Caco-2 (cell line): ENCODE data around the gene UMPS. TPM values are rescaled to one million over a fixed set of nuclear protein-coding genes. Genes with fewer than 3 reads are reported as not detected.

Experiments
- BruUV-seq: library from RNA; stranded (reverse); fragments of 400-500 nt; replicated peaks from 2 replicates; lab custom pipeline; 2021; lab: Mats Ljungman, UMichigan
- CTCF ChIA-PET: fragments of 300-600 bp; sonication (Branson Sonifier 250); formaldehyde crosslinking; loops from one replicate; lab custom pipeline; 2022; ENCODE audit warnings: antibody characterized with exemption; lab: Charles Lee
- POLR2A ChIA-PET: fragments of 300-600 bp; sonication (Branson Sonifier 250); formaldehyde crosslinking; loops from one replicate; lab custom pipeline; 2022; ENCODE audit warnings: antibody characterized with exemption; lab: Charles Lee
- DNase-seq, 2 experiments: peaks; one replicate each; pipeline versions ENCODE4 v3.0.0 to v3.0.0-alpha.2; 2020 to 2022
- H3K27me3 ChIP-seq: replicated peaks from 2 replicates; pipeline ENCODE4 v1.6.0; 2011; ENCODE audit warnings: low read length; ENCODE audit not compliant: control insufficient read depth, insufficient read depth
- H3K36me3 ChIP-seq: 2 replicates; pipeline ENCODE4 v1.5.1; 2011; ENCODE audit warnings: low read length; ENCODE audit not compliant: control insufficient read depth, insufficient read depth
- H3K4me1 ChIP-seq: fragments of 250-450 bp; sonication (Bioruptor Pico); 2 replicates; pipeline ENCODE4 v1.5.1; 2020; ENCODE audit warnings: mild to moderate bottlenecking
- H3K4me3 ChIP-seq: 2 replicates; pipeline ENCODE4 v1.5.1; 2011; ENCODE audit warnings: low read depth, mild to moderate bottlenecking, control low read depth, low read length
- H3K9me3 ChIP-seq: fragments of 250-450 bp; sonication (Bioruptor Pico); 2 replicates; pipeline ENCODE4 v1.5.1; 2020; ENCODE audit warnings: mild to moderate bottlenecking, moderate library complexity
- H3K27ac Mint-ChIP-seq: one replicate; pipeline ENCODE4 v1.8.0; 2022; ENCODE audit warnings: mixed read lengths; ENCODE audit not compliant: unreplicated experiment
- H3K27me3 Mint-ChIP-seq: one replicate; pipeline ENCODE4 v1.8.0; 2022; ENCODE audit warnings: mixed read lengths; ENCODE audit not compliant: insufficient read depth, unreplicated experiment
- H3K36me3 Mint-ChIP-seq: one replicate; pipeline ENCODE4 v1.8.0; 2022; ENCODE audit warnings: mild to moderate bottlenecking, mixed read lengths; ENCODE audit not compliant: insufficient read depth, unreplicated experiment
- H3K4me1 Mint-ChIP-seq: one replicate; pipeline ENCODE4 v1.8.0; 2022; ENCODE audit warnings: low read depth, mixed read lengths; ENCODE audit not compliant: unreplicated experiment
- H3K4me3 Mint-ChIP-seq: one replicate; pipeline ENCODE4 v1.8.0; 2022; ENCODE audit warnings: mild to moderate bottlenecking, moderate library complexity, mixed read lengths; ENCODE audit not compliant: unreplicated experiment
- H3K9me3 Mint-ChIP-seq: one replicate; pipeline ENCODE4 v1.8.0; 2022; ENCODE audit warnings: mixed read lengths; ENCODE audit not compliant: unreplicated experiment
- CTCF ChIP-seq, 2 experiments: fragments of 200-600 bp in 1 of 2; IDR thresholded peaks; 1 replicate in 1 of 2; 2 replicates in 1 of 2; pipeline versions ENCODE4 v1.5.1 to v1.8.0; 2011 to 2022; ENCODE audit warnings: antibody characterized with exemption in 1 of 2, control low read depth in 1 of 2, inconsistent platforms in 1 of 2, low read depth in 1 of 2, low read length in 1 of 2, mild to moderate bottlenecking in 1 of 2, moderate library complexity in 1 of 2; ENCODE audit not compliant: insufficient read depth in 1 of 2, severe bottlenecking in 1 of 2, unreplicated experiment in 1 of 2
- intact Hi-C: fragments of 100-400 bp; cut with micrococcal nuclease; formaldehyde crosslinking; loops from one replicate; pipeline ENCODE4 v1.10.0; 2022; ENCODE audit not compliant: unreplicated experiment
- total RNA-seq: library from RNA; stranded (reverse); gene quantifications from 2 replicates; pipeline ENCODE4 v1.2.3, GENCODE V29; 2022

The UMPS gene
- total RNA-seq, 1 experiment from 2014 or later, result 62.9 TPM

DNA sequence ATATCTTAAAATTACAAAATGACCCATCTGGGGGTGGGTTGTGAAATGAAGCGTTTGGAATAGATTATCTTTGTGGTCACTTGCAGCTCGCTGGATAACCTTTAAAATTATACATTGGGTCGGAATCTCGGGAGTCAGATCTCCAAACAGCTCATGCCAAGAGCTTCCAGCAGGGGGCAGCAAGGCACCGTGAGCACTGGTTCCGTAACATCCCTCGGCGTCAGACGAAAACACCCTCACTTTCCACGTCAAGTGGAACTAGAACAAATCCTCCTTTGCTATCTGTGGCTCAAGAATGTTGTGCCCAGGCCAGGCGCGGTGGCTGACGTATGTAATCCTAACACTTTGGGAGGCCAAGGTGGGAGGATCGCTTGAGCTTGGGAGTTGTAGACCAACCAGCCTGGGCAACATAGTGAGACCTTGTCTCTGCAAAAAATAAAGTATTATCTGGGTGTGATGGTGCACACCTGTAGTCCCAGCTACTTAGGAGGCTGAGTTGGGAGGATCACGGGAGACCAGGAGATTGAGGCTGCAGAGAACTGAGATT, 31.1 kb downstream of the UMPS start:
- Mint-ChIP-seq H3K27ac (peak overlapping the region; percentile 44), H3K4me3 (peak overlapping the region; percentile 38), H3K27me3 (no peaks in the 10 kb centered on the region), H3K9me3 (no peaks in the 10 kb centered on the region), H3K4me1 (peaks cover 21% of the 10 kb centered on the region), H3K36me3 (peaks cover 20% of the 10 kb centered on the region)
- POLR2A ChIA-PET, result interaction anchor here (0.7 kb wide), 1 partner anchor 126 kb away, joined by 6 read pairs; the partner anchor contains the start of gene ITGB5
- Histone ChIP-seq H3K4me1 (peaks cover 9% of the 10 kb centered on the region), H3K27me3 (no peaks in the 10 kb centered on the region), H3K4me3 (no peak overlapping the region), H3K36me3 (peaks cover 5% of the 10 kb centered on the region), H3K9me3 (no peaks in the 10 kb centered on the region)
- TF ChIP-seq CTCF (IDR thresholded peaks at IDR 0.05; ENCODE audit: insufficient read depth in 1 of 2, low read depth in 1 of 2, low read length in 1 of 2, severe bottlenecking in 1 of 2, unreplicated experiment in 1 of 2), result peak; percentile 92 to 94
- CTCF ChIA-PET, result interaction anchor here (0.6 to 1.8 kb wide), 12 partner anchors 13 to 226 kb away, joined by 3 to 26 read pairs (median 4); partner anchors contain the start of gene ITGB5
- BruUV-seq, result no TSS peak
- DNase-seq, result peak; percentile 75 to 80
- intact Hi-C loops, result loop anchor here (1.0 to 5.0 kb wide), 6 partner anchors 76 to 821 kb away; partner anchors contain the start of gene ITGB5

- peaks cover 21% of the 10 kb centered on the region for H3K4me1 Mint-ChIP-seq
- intact Hi-C loops, result loop anchor here (1.0 to 5.0 kb wide), 6 partner anchors 75 to 820 kb away; partner anchors contain the start of gene ITGB5
- TF ChIP-seq CTCF (IDR thresholded peaks at IDR 0.05; ENCODE audit: insufficient read depth in 1 of 2, low read depth in 1 of 2, low read length in 1 of 2, severe bottlenecking in 1 of 2, unreplicated experiment in 1 of 2), result no peak
- ChIA-PET CTCF (interaction anchor here (0.6 to 1.8 kb wide), 4 partner anchors 63 to 296 kb away, joined by 3 to 26 read pairs (median 4); no protein-coding TSS in a partner anchor), POLR2A (no interaction called here)
- H3K27me3 Mint-ChIP-seq, result no peaks in the 10 kb centered on the region
- no TSS peak for BruUV-seq
- H3K9me3 Mint-ChIP-seq, result no peaks in the 10 kb centered on the region
- no peak for DNase-seq
- H3K4me3 ChIP-seq, result no peak overlapping the region
- peaks cover 9% of the 10 kb centered on the region for H3K4me1 ChIP-seq
- peak overlapping the region; percentile 38 for H3K27ac Mint-ChIP-seq
- peaks cover 20% of the 10 kb centered on the region for H3K36me3 Mint-ChIP-seq
- no peak overlapping the region for H3K4me3 Mint-ChIP-seq
- no peaks in the 10 kb centered on the region for H3K27me3 ChIP-seq
- H3K9me3 ChIP-seq, result no peaks in the 10 kb centered on the region
- H3K36me3 ChIP-seq, result peaks cover 5% of the 10 kb centered on the region
These were observed 31.8 kb downstream of the UMPS start for GRCh38 chr3:124761935-124762660.

DNA sequence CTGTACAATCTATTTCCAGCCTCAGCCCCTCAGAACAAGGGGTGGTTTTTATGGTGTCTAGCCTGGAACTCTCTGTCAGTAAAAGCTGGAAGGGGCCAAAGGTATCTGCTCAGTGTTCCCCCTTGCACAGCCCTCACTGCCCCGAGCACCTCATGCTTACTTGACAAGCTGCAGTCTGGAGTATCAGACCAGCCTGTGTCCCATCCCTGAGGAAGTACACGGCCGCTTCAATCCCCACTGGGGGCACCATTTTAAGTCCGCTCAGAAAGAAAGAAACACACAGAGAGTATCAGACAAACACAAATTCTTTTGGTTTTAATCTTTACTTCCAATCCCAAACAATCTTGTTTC, 32.4 kb downstream of the UMPS start:
- H3K27me3 Mint-ChIP-seq, result no peaks in the 10 kb centered on the region
- H3K4me3 Mint-ChIP-seq, result no peak overlapping the region
- Histone ChIP-seq H3K4me3 (no peak overlapping the region), H3K27me3 (no peaks in the 10 kb centered on the region), H3K4me1 (peaks cover 9% of the 10 kb centered on the region), H3K9me3 (no peaks in the 10 kb centered on the region), H3K36me3 (peaks cover 5% of the 10 kb centered on the region)
- peaks cover 20% of the 10 kb centered on the region for H3K36me3 Mint-ChIP-seq
- H3K27ac Mint-ChIP-seq, result no peak overlapping the region
- TF ChIP-seq CTCF (IDR thresholded peaks at IDR 0.05; ENCODE audit: insufficient read depth in 1 of 2, low read depth in 1 of 2, low read length in 1 of 2, severe bottlenecking in 1 of 2, unreplicated experiment in 1 of 2), result no peak
- intact Hi-C loops, result loop anchor here (5.0 kb wide), 5 partner anchors 75 to 820 kb away; partner anchors contain the start of gene ITGB5
- DNase-seq, result no peak
- peaks cover 17% of the 10 kb centered on the region for H3K4me1 Mint-ChIP-seq
- BruUV-seq, result no TSS peak
- no peaks in the 10 kb centered on the region for H3K9me3 Mint-ChIP-seq
- POLR2A ChIA-PET, result no interaction called here
- CTCF ChIA-PET, result interaction anchor here (0.6 kb wide), 1 partner anchor 295 kb away, joined by 3 read pairs; no protein-coding TSS in a partner anchor
